ENCODE measurements around the gene TSPAN6.

Gene TSPAN6, protein sequence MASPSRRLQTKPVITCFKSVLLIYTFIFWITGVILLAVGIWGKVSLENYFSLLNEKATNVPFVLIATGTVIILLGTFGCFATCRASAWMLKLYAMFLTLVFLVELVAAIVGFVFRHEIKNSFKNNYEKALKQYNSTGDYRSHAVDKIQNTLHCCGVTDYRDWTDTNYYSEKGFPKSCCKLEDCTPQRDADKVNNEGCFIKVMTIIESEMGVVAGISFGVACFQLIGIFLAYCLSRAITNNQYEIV

DNA sequence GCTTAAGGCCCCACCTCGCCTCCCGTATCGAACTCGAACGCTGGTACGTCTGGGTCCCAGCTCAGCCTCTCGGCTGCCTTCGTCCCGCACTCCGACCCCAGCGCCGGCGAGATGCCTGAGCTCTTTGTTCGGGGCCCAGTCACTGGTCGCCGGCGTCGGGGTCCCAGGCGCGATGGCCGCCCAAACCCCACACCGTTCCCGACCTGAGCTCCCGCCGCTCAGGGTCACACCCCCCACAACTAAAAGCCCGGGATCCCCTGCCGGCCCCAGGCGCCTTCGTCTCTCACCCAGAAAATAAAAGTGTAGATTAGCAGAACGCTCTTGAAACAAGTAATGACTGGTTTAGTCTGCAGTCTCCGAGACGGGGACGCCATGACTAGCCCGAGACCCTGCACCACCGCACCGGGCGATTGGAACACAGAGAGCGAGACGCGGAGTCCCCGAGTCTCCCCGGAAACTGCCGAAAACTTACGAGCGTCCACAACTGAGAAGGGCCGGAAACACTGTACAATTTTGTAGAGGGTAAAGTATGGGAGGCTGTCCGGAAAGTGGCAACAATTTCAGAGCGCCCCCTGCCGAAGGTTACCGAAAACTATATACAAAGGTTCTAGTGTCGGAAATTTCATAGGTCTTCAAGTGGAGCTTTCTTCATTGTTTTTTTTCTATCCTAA lies at the start of gene TSPAN6:
TSPAN6 (minus strand) TSS at position 486 of the 671 bp plus-strand sequence; CDS start at position 374, 112 bp downstream.
- peak; percentile 81 to 84 for DNase-seq

GRCh38 chrX:100685997-100686305 lies 49.3 kb upstream of the TSPAN6 start:
- no peak for DNase-seq

GRCh38 chrX:100685284-100685996 lies 48.8 kb upstream of the TSPAN6 start:
- peak; percentile 52 to 79 for DNase-seq

DNA sequence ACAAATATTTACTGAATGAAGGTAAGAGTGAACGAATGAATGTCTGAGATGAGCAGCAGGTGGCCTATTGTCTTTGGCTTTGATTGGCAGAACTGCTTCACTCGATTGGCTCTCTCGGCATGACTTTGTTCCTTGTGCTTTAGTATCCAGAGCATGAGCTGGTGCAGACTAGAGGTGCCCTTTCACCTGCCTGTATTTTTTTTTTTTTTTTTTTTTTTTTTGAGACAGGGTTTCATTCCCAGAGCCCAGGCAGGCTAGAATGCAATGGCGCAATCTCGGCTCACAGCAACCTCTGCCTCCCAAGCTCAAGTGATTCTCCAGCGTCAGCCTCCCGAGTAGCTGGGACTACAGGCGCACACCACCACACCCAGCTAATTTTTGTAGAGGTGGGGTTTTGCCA lies 46.3 kb upstream of the TSPAN6 start:
- no peak for DNase-seq

GRCh38 chrX:100681599-100681998 lies 45.0 kb upstream of the TSPAN6 start:
- no peak for DNase-seq

- no peak for DNase-seq
Measured at GRCh38 chrX:100680756-100681155, 44.1 kb upstream of the TSPAN6 start.

GRCh38 chrX:100677611-100678181 lies 41.1 kb upstream of the TSPAN6 start:
- no peak for DNase-seq

DNA sequence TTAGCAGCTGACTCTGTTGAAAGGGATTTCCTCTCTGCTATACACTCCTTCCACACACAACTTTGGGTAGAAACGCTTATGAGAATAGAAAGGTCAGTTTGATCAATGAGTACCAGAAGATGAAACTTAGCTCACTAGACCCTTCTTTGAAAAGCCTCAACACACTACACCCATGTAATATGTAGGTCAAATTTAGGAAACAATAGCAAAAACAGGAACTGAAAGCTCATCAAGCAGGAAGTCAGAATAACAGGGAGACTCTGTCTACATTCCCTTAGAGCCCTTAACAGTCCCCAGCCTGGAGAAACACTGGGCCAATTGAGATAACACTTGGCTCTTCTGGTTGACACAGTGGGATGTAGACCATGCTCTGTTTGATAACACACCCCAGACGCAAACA lies 38.1 kb upstream of the TSPAN6 start:
- no peak for DNase-seq

GRCh38 chrX:100673397-100673953 lies 36.9 kb upstream of the TSPAN6 start:
- DNase-seq: no peak

DNA sequence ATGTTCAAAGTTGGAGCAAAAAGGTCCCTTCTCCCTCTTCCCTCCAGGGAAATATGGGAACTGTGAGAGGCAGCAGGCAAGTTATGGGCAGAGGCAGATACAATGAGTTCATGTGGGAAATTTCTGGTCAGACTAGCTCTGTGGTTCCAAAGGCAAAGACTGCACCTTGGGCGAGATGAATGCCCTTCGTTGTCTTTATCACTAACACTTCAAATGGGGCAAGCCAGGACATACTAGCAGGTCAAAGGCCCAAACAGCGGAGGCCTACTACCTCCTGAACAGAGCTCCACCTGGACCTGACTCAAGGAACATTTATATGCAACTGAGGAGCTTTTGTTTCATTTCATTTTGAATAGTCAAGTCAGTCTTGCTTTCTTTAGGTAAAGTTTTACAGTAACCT lies 36.4 kb upstream of the TSPAN6 start:
- no peak for DNase-seq

DNA sequence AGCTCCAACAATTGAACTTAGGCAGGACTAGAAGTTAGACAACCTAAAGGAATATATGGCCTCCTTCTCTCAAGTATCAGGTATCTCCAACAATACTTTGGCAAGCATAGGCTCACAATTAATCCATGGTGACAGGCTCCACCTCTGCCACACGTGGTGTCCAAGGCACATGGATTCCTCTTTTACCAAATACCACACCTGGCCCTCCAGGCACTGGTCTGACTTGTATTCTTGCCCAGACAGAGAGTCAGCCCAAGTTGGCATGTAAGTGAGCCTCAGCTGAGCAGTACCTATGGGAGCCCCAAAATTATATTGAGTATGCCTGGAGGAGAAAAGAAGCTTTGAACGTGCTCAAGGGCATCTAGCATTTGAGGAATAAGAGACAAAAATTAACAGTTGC lies 27.0 kb upstream of the TSPAN6 start:
- DNase-seq: no peak

GRCh38 chrX:100662796-100663195 lies 26.2 kb upstream of the TSPAN6 start:
- no peak for DNase-seq

GRCh38 chrX:100662170-100662569 lies 25.6 kb upstream of the TSPAN6 start:
- no peak for DNase-seq

DNA sequence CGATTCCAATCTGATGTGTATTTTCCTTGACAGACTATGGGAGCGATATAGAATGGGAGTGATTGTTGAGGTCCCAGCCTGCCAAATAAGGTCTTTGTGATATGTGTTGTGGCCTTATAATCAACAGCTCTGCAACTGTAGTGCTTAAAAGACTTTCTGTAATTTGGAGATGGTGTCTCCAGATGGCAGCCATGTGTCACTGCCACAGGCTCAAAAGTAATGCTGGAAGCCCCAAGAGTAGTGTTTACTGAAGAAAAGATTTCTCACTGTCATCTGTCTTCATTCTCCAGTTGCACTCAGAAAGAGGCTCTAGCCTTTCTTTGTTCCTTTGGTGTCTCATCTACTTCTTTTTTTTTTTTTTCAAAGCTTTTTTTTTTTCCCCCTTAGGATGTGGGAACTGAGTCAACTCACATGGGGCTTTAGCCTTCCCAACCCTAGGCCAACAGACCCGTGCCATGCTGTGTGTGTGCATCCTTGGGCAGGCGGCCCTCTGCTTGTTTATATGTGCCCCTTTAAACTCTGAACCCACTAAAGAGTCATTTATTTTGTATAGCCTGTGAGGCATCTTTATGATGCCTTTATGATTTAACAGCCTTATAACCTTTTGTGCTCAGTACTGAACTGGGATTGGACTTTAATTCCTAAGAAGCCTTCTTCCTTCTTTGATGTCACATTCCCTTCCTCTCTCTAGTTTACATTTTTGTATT lies 23.0 kb upstream of the TSPAN6 start:
- no peak for DNase-seq

DNA sequence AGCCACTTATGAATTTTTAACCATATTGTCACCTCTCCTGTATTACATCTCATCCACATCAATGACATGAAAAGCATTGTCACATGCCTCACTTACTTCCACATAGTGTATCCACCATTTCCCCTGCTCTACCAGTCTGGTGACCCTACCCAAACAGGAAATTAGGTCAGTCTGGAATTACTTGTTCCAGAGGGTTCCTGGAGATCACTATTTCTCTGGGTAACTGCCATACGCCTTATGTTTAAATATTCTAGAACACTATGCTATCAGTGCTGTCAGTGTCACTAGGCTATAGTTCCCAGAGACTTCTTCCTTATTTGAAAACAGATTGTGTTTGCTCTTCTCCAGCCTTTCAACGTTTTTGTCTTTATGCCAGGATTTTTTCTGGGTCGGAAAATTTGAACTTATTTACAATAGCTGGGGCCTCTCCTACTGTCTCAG lies 22.4 kb upstream of the TSPAN6 start:
- no peak for DNase-seq

- peak in 1 of 2 experiments; percentile 2 for DNase-seq
Measured at GRCh38 chrX:100654261-100654660, 17.7 kb upstream of the TSPAN6 start.

- DNase-seq: no peak
Measured at GRCh38 chrX:100652266-100652665, 15.7 kb upstream of the TSPAN6 start.

DNA sequence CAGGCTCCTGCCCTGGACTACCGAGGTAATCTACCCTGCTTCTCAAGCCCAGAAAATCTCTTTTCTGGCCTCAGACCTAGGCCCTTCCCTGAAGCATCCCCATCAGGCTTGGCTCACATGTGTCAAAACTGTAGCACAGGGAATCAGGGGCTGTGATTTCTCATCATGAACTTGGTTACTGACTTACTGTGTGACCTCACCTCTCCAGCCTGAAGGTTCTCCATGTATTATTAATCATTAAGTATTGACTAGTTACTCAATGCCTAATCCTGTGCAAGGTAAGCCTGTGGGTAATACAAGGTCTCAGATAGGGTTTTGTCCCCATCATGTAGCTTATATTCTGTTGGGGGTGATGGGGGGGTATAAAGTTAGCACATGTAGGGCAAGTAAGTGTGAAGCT lies 14.2 kb upstream of the TSPAN6 start:
- DNase-seq: no peak

GRCh38 chrX:100649550-100650356 lies 13.1 kb upstream of the TSPAN6 start:
- no peak for DNase-seq

GRCh38 chrX:100648458-100649417 lies 12.1 kb upstream of the TSPAN6 start:
- no peak for DNase-seq

- DNase-seq: no peak
Measured at GRCh38 chrX:100647739-100648138, 11.1 kb upstream of the TSPAN6 start.
